Measurements from ENCODE around the gene MXI1.
"Not testable (repeated sequence)": the region's sequence is repeated elsewhere in the genome, so short reads cannot be mapped to it uniquely, and the experiment has no call there.

Gene MXI1

GRCh38 chr10:110226926-110227641 lies 19.7 kb downstream of the MXI1 start:
- H3K27ac ChIP-seq (ENCODE audit: low read length): peak overlapping the region; percentile 64
- peaks cover 0 to 4% of the 10 kb centered on the region in 2 donors for H3K36me3 ChIP-seq (ENCODE audit: control insufficient read depth in 1 of 2, insufficient read depth in 2 of 2, low read length in 2 of 2)
- H3K4me3 ChIP-seq (ENCODE audit: low read depth in 1 of 2, low read length in 2 of 2): peak overlapping the region; percentile 68 to 80
- no peaks in the 10 kb centered on the region for H3K27me3 ChIP-seq (ENCODE audit: low read depth, low read length)
- H3K9me3 ChIP-seq (ENCODE audit: control insufficient read depth in 1 of 2, low read length in 2 of 2): no peaks in the 10 kb centered on the region
- peaks cover 6 to 24% of the 10 kb centered on the region in 2 donors for H3K4me1 ChIP-seq (ENCODE audit: control insufficient read depth in 1 of 2, insufficient read depth in 2 of 2, low read length in 2 of 2)

GRCh38 chr10:110228066-110228465 lies 20.7 kb downstream of the MXI1 start:
- Histone ChIP-seq H3K9me3 (ENCODE audit: control insufficient read depth in 1 of 2, low read length in 2 of 2) (no peaks in the 10 kb centered on the region), H3K4me3 (ENCODE audit: low read depth in 1 of 2, low read length in 2 of 2) (peak overlapping the region in 1 of 2 donors; percentile 68), H3K27me3 (ENCODE audit: low read depth, low read length) (no peaks in the 10 kb centered on the region), H3K4me1 (ENCODE audit: control insufficient read depth in 1 of 2, insufficient read depth in 2 of 2, low read length in 2 of 2) (peaks cover 0 to 14% of the 10 kb centered on the region in 2 donors), H3K36me3 (ENCODE audit: control insufficient read depth in 1 of 2, insufficient read depth in 2 of 2, low read length in 2 of 2) (peaks cover 0 to 4% of the 10 kb centered on the region in 2 donors), H3K27ac (ENCODE audit: low read length) (peak overlapping the region; percentile 64)

GRCh38 chr10:110229155-110229554 lies 21.8 kb downstream of the MXI1 start:
- Histone ChIP-seq H3K4me3 (ENCODE audit: low read depth in 1 of 2, low read length in 2 of 2) (no peak overlapping the region), H3K27me3 (ENCODE audit: low read depth, low read length) (no peaks in the 10 kb centered on the region), H3K27ac (ENCODE audit: low read length) (no peak overlapping the region), H3K4me1 (ENCODE audit: control insufficient read depth in 1 of 2, insufficient read depth in 2 of 2, low read length in 2 of 2) (peaks cover 0 to 12% of the 10 kb centered on the region in 2 donors), H3K36me3 (ENCODE audit: control insufficient read depth in 1 of 2, insufficient read depth in 2 of 2, low read length in 2 of 2) (peaks cover 0 to 4% of the 10 kb centered on the region in 2 donors), H3K9me3 (ENCODE audit: control insufficient read depth in 1 of 2, low read length in 2 of 2) (no peaks in the 10 kb centered on the region)

GRCh38 chr10:110233846-110234245 lies 26.4 kb downstream of the MXI1 start:
- no peak overlapping the region for H3K4me3 ChIP-seq (ENCODE audit: low read depth in 1 of 2, low read length in 2 of 2)
- no peaks in the 10 kb centered on the region for H3K27me3 ChIP-seq (ENCODE audit: low read depth, low read length)
- H3K27ac ChIP-seq (ENCODE audit: low read length): no peak overlapping the region
- H3K36me3 ChIP-seq (ENCODE audit: control insufficient read depth in 1 of 2, insufficient read depth in 2 of 2, low read length in 2 of 2): peaks cover 0 to 10% of the 10 kb centered on the region in 2 donors
- H3K4me1 ChIP-seq (ENCODE audit: control insufficient read depth in 1 of 2, insufficient read depth in 2 of 2, low read length in 2 of 2): peaks cover 0 to 4% of the 10 kb centered on the region in 2 donors
- H3K9me3 ChIP-seq (ENCODE audit: control insufficient read depth in 1 of 2, low read length in 2 of 2): peaks cover 0 to 3% of the 10 kb centered on the region in 2 donors

GRCh38 chr10:110237894-110238480 lies 30.6 kb downstream of the MXI1 start:
- Histone ChIP-seq H3K27me3 (ENCODE audit: low read depth, low read length) (no peaks in the 10 kb centered on the region), H3K36me3 (ENCODE audit: control insufficient read depth in 1 of 2, insufficient read depth in 2 of 2, low read length in 2 of 2) (peaks cover 0 to 10% of the 10 kb centered on the region in 2 donors), H3K4me3 (ENCODE audit: low read depth in 1 of 2, low read length in 2 of 2) (no peak overlapping the region), H3K4me1 (ENCODE audit: control insufficient read depth in 1 of 2, insufficient read depth in 2 of 2, low read length in 2 of 2) (peaks cover 0 to 4% of the 10 kb centered on the region in 2 donors), H3K9me3 (ENCODE audit: control insufficient read depth in 1 of 2, low read length in 2 of 2) (peaks cover 0 to 3% of the 10 kb centered on the region in 2 donors), H3K27ac (ENCODE audit: low read length) (no peak overlapping the region)

- peaks cover 0 to 3% of the 10 kb centered on the region in 2 donors for H3K9me3 ChIP-seq (ENCODE audit: control insufficient read depth in 1 of 2, low read length in 2 of 2)
- no peaks in the 10 kb centered on the region for H3K27me3 ChIP-seq (ENCODE audit: low read depth, low read length)
- H3K36me3 ChIP-seq (ENCODE audit: control insufficient read depth in 1 of 2, insufficient read depth in 2 of 2, low read length in 2 of 2): peaks cover 0 to 10% of the 10 kb centered on the region in 2 donors
- H3K27ac ChIP-seq (ENCODE audit: low read length): no peak overlapping the region
- no peak overlapping the region for H3K4me3 ChIP-seq (ENCODE audit: low read depth in 1 of 2, low read length in 2 of 2)
- H3K4me1 ChIP-seq (ENCODE audit: control insufficient read depth in 1 of 2, insufficient read depth in 2 of 2, low read length in 2 of 2): peaks cover 0 to 4% of the 10 kb centered on the region in 2 donors
Measured at GRCh38 chr10:110239892-110240291, 32.5 kb downstream of the MXI1 start.

GRCh38 chr10:110241407-110241806 lies 34.0 kb downstream of the MXI1 start:
- Histone ChIP-seq H3K4me3 (ENCODE audit: low read depth in 1 of 2, low read length in 2 of 2) (no peak overlapping the region), H3K4me1 (ENCODE audit: control insufficient read depth in 1 of 2, insufficient read depth in 2 of 2, low read length in 2 of 2) (peaks cover 0 to 5% of the 10 kb centered on the region in 2 donors), H3K27me3 (ENCODE audit: low read depth, low read length) (no peaks in the 10 kb centered on the region), H3K27ac (ENCODE audit: low read length) (no peak overlapping the region), H3K36me3 (ENCODE audit: control insufficient read depth in 1 of 2, insufficient read depth in 2 of 2, low read length in 2 of 2) (peaks cover 0 to 10% of the 10 kb centered on the region in 2 donors), H3K9me3 (ENCODE audit: control insufficient read depth in 1 of 2, low read length in 2 of 2) (peaks cover 0 to 3% of the 10 kb centered on the region in 2 donors)

- H3K27ac ChIP-seq (ENCODE audit: low read length): no peak overlapping the region
- H3K27me3 ChIP-seq (ENCODE audit: low read depth, low read length): no peaks in the 10 kb centered on the region
- H3K36me3 ChIP-seq (ENCODE audit: control insufficient read depth in 1 of 2, insufficient read depth in 2 of 2, low read length in 2 of 2): peaks cover 0 to 10% of the 10 kb centered on the region in 2 donors
- peaks cover 0 to 7% of the 10 kb centered on the region in 2 donors for H3K4me1 ChIP-seq (ENCODE audit: control insufficient read depth in 1 of 2, insufficient read depth in 2 of 2, low read length in 2 of 2)
- no peak overlapping the region for H3K4me3 ChIP-seq (ENCODE audit: low read depth in 1 of 2, low read length in 2 of 2)
- peaks cover 0 to 3% of the 10 kb centered on the region in 2 donors for H3K9me3 ChIP-seq (ENCODE audit: control insufficient read depth in 1 of 2, low read length in 2 of 2)
Measured at GRCh38 chr10:110241841-110242240, 34.4 kb downstream of the MXI1 start.

- H3K27ac ChIP-seq (ENCODE audit: low read length): no peak overlapping the region
- H3K4me3 ChIP-seq (ENCODE audit: low read depth in 1 of 2, low read length in 2 of 2): no peak overlapping the region
- H3K4me1 ChIP-seq (ENCODE audit: control insufficient read depth in 1 of 2, insufficient read depth in 2 of 2, low read length in 2 of 2): peaks cover 0 to 7% of the 10 kb centered on the region in 2 donors
- H3K36me3 ChIP-seq (ENCODE audit: control insufficient read depth in 1 of 2, insufficient read depth in 2 of 2, low read length in 2 of 2): peaks cover 0 to 6% of the 10 kb centered on the region in 2 donors
- no peaks in the 10 kb centered on the region for H3K27me3 ChIP-seq (ENCODE audit: low read depth, low read length)
- peaks cover 0 to 3% of the 10 kb centered on the region in 2 donors for H3K9me3 ChIP-seq (ENCODE audit: control insufficient read depth in 1 of 2, low read length in 2 of 2)
Measured at GRCh38 chr10:110242511-110242910, 35.1 kb downstream of the MXI1 start.

- no peaks in the 10 kb centered on the region for H3K36me3 ChIP-seq (ENCODE audit: control insufficient read depth in 1 of 2, insufficient read depth in 2 of 2, low read length in 2 of 2)
- H3K27me3 ChIP-seq (ENCODE audit: low read depth, low read length): no peaks in the 10 kb centered on the region
- no peak overlapping the region for H3K27ac ChIP-seq (ENCODE audit: low read length)
- H3K4me3 ChIP-seq (ENCODE audit: low read depth in 1 of 2, low read length in 2 of 2): no peak overlapping the region
- H3K9me3 ChIP-seq (ENCODE audit: control insufficient read depth in 1 of 2, low read length in 2 of 2): no peaks in the 10 kb centered on the region
- H3K4me1 ChIP-seq (ENCODE audit: control insufficient read depth in 1 of 2, insufficient read depth in 2 of 2, low read length in 2 of 2): peaks cover 0 to 3% of the 10 kb centered on the region in 2 donors
Measured at GRCh38 chr10:110244550-110244949, 37.1 kb downstream of the MXI1 start.

GRCh38 chr10:110247833-110248232 lies 40.4 kb downstream of the MXI1 start:
- not testable (repeated sequence) for H3K36me3 ChIP-seq (ENCODE audit: control insufficient read depth in 1 of 2, insufficient read depth in 2 of 2, low read length in 2 of 2); H3K27me3 ChIP-seq (ENCODE audit: low read depth, low read length); H3K9me3 ChIP-seq (ENCODE audit: control insufficient read depth in 1 of 2, low read length in 2 of 2); H3K4me3 ChIP-seq (ENCODE audit: low read depth in 1 of 2, low read length in 2 of 2); H3K4me1 ChIP-seq (ENCODE audit: control insufficient read depth in 1 of 2, insufficient read depth in 2 of 2, low read length in 2 of 2); H3K27ac ChIP-seq (ENCODE audit: low read length)

Measured in muscle layer of duodenum (tissue), 2 donors.